ENCODE results near the gene ARRDC2. TPM values are rescaled to one million over a fixed set of nuclear protein-coding genes. Genes with fewer than 3 reads are reported as not detected.

ARRDC2 gene
- total RNA-seq, 1 experiment from 2014 or later: 14.8 TPM

DNA sequence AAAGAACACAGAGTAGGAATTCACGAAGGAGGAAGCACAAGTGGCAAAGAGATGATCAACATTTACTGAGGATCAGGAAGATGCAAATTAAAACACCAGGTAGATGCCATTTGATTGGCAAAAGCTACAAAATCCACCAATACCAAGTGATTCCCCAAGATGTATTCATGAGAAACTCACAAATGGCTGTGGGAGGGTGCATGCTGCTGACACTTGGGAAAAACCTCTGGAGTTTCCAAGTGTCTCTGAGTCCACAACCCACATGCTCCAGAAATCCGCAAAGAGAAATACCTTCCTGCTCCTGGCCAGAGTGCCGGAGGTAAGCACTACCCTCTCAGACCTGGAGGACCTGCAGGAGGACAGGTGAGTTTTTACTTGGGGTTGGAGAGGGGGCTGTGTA lies 35.7 kb downstream of the ARRDC2 start:
- no peak for DNase-seq (ENCODE audit: low read depth, low spot score)
- in situ Hi-C loops (cut with HindIII; ENCODE audit: low pct_unique_long_range_greater_than_20kb, low sequenced_read_pairs): no loop called here

GRCh38 chr19:18044825-18045304 lies 36.9 kb downstream of the ARRDC2 start:
- no peak for DNase-seq (ENCODE audit: low read depth, low spot score)
- in situ Hi-C loops (cut with HindIII; ENCODE audit: low pct_unique_long_range_greater_than_20kb, low sequenced_read_pairs): no loop called here

GRCh38 chr19:18045307-18046050 lies 37.5 kb downstream of the ARRDC2 start:
- DNase-seq (ENCODE audit: low read depth, low spot score): no peak
- in situ Hi-C loops (cut with HindIII; ENCODE audit: low pct_unique_long_range_greater_than_20kb, low sequenced_read_pairs): no loop called here

DNA sequence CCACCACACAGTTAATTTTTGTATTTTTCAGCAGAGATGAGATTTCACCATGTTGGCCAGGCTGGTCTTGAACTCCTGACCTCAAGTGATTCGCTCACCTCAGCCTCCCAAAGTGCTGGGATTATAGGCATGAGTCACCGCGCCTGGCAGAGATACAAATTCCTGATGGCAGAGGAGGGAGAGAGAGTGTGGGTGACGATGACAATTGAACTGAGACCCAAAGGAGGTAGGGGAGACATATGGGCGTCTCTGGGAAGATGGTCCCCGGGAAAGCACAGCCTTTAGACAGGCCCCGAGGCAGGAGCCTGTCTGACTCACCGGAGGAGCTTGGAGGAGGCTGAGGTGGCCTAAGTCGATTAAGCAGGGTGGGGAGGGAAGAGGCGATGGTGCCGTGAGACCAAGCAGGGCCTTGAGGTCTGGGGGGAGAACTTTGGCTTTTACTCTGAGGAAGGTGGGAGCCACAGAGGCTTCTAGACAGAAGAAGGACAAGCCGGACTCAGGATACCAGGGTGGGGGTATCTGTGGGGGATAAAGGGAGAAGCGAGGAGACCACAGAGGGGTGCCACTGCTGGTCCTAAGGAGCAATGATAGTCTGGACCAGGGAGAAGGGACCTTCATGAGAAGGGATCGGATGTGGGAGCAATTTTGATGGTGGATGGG lies 38.2 kb downstream of the ARRDC2 start:
- DNase-seq (ENCODE audit: low read depth, low spot score): no peak
- in situ Hi-C loops (cut with HindIII; ENCODE audit: low pct_unique_long_range_greater_than_20kb, low sequenced_read_pairs): no loop called here

DNA sequence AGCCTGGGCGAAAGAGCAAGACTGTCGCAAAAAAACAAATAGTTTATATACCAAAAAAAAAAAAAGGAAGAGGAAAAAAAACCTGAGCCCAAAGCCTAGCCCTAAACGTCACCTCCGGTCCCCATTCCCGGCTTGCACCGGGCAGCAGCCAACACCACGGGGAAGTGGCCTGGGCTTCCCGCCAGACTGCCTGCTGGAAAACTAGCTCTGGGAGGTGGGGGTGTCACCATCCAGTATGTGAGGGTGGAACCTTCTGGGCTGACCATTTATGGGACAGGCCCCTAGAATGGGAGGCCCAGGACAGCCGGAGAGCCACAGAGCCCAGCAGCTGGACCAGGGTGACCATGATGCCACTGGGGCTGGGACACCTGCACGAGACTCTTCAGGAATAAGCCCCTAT lies 41.4 kb downstream of the ARRDC2 start:
- DNase-seq (ENCODE audit: low read depth, low spot score): no peak
- in situ Hi-C loops (cut with HindIII; ENCODE audit: low pct_unique_long_range_greater_than_20kb, low sequenced_read_pairs): no loop called here

DNA sequence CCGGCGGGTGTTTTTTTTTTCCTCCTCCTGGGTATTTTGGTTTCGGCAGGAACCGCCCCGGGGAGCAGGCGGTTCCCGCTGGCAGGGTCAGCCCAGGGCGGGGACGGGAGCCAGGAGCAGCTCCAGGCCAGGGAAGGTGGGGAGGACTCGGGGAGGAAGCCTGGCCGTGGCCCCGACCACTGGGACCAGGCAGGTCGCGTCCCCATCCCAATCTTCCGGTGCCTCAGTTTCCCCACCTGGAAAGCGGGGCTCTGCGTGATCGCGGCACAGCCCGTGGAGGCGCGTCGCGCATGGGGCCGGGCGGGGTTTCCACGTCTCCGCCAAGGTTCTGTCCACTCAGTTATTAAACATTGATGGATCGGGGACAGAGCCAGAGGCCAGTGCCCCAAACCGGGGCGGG lies 43.9 kb downstream of the ARRDC2 start:
- DNase-seq (ENCODE audit: low read depth, low spot score): no peak

DNA sequence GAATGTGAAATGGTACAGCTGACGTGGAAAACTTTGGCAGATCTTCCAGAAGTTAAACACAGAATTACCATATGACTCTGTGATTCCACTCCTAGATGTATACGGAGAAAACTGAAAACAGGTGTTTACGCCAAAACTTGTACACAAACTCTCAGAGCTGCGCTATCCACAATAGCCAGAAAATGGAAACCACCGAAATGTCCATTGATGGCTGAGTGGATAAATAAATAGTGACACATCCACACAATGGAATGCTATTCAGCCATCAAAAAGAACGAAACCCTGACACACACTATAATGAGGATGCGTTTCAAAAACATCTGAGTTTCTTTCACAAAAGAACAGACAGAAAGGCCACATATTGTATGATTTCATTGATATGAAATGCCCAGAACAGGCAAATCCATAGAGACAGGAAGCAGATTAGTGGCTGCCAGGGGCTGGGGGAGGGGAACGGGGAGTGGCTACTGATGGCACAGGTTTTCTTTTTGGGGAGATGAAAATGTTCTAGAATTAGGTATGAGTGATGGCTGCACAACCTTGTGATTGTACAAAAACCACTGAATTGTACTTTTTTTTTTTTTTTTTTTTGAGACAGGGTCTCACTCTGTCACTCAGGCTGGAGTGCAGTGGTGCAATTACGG lies 45.7 kb downstream of the ARRDC2 start:
- in situ Hi-C loops (cut with HindIII; ENCODE audit: low pct_unique_long_range_greater_than_20kb, low sequenced_read_pairs): no loop called here
- no peak for DNase-seq (ENCODE audit: low read depth, low spot score)

More for the DNA sequence above, 43.9 kb downstream of the ARRDC2 start:
- in situ Hi-C loops (cut with HindIII; ENCODE audit: low pct_unique_long_range_greater_than_20kb, low sequenced_read_pairs): no loop called here

GRCh38 chr19:18055967-18056366 lies 48.0 kb downstream of the ARRDC2 start:
- in situ Hi-C loops (cut with HindIII; ENCODE audit: low pct_unique_long_range_greater_than_20kb, low sequenced_read_pairs): no loop called here

DNA sequence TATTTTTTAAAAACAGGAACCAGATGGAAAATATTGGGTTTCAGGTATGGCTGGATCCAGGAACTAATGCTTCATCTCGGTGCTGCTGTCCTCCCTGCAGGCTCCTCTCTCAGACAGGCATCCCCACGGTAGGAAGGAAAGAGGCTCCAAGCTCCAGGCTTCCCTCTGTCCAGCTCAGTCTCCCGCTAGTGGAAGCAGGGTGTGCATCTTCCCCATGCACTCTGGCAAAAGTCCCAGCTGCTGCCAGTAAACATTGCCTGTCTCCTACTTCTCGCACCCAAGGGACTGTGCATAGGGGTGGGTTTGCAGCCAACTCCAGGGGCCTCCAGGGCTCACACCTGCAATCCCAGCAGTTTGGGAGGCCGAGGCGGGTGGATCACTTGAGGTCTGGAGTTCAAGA lies 49.6 kb downstream of the ARRDC2 start:
- no peak for DNase-seq (ENCODE audit: low read depth, low spot score)
- in situ Hi-C loops (cut with HindIII; ENCODE audit: low pct_unique_long_range_greater_than_20kb, low sequenced_read_pairs): no loop called here

More at GRCh38 chr19:18055967-18056366, 48.0 kb downstream of the ARRDC2 start:
- no peak for DNase-seq (ENCODE audit: low read depth, low spot score)

DNA sequence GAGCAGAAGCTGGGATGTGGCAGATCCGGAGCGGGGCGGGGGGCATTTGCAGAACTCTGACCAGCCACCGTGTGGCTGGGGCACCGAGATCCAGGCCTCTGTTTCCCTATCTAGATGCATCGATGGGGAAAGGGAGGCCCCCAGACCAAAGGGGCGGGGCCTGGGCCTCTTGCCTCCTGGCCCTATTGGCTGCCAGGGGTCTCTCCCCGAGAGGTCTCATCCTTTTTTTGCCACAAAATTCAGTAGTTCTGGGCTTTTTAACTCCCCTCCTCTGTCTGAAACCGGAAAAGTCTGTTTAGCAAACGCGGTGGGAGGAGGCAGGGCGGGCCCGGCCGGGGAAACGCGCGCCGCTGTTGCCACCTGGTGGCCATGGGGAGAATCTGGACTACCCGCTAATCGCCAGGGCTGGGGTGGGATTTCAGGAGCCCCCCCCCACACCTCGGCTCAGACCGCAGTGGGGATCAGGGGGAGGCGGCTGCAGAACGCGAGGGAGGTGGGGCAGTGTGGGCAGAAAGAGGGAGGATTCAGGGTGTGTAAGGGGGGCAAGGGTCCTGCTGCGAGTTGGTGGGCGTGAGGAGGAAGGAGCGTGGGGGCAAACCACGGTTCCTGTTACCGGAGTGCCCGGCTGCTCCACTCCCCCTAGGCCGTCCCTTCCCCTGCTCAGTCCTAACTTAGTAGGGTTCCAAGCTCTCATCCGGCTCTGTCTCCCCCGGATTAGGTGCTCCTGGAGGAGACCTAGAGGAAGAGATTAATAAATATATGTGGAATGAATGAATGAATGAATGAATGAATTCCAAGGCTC lies 50.4 kb downstream of the ARRDC2 start:
- peak; percentile 71 for DNase-seq (ENCODE audit: low read depth, low spot score)
- in situ Hi-C loops (cut with HindIII; ENCODE audit: low pct_unique_long_range_greater_than_20kb, low sequenced_read_pairs): no loop called here

- in situ Hi-C loops (cut with HindIII; ENCODE audit: low pct_unique_long_range_greater_than_20kb, low sequenced_read_pairs): no loop called here
Measured at GRCh38 chr19:18059297-18059696, 51.3 kb downstream of the ARRDC2 start.

DNA sequence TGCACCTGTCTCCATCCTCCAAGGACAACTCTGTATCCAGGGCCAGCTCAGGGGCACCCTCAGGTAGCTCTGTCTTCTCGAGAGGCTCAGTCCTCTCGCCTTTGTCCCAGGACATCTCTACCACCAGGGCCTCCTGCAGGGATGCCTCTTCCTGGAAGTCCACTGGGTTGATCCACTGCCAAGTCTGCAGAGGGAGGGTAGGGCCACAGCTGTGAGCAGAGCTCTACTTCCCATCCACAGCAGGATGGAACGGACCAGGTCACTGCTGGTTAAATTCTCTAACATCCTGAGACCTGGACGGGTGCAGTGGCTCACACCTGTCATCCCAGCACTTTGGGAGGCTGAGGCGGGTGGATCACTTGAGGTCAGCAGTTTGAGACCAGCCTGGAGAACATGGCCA lies 51.9 kb downstream of the ARRDC2 start:
- DNase-seq (ENCODE audit: low read depth, low spot score): no peak
- in situ Hi-C loops (cut with HindIII; ENCODE audit: low pct_unique_long_range_greater_than_20kb, low sequenced_read_pairs): no loop called here

More at GRCh38 chr19:18059297-18059696, 51.3 kb downstream of the ARRDC2 start:
- DNase-seq (ENCODE audit: low read depth, low spot score): no peak

DNA sequence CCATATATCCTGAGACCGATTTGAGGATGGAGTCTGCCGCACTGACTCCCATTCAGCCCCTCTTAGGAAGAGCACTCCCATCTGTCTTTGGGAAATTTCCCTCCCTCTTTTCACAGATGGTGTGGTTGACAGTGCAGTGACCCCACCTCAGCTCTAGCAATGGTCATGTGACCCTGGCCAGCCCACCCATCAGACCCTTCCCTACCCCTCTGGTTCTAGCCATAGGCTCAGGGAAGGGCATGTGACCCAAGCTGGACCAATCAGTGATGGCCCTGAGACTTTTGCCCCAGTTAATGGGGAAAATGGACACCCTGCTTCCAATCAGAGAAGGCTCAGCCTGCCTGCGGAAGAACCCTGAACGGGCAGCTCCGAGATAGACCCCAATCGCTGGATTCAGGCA lies 52.5 kb downstream of the ARRDC2 start:
- in situ Hi-C loops (cut with HindIII; ENCODE audit: low pct_unique_long_range_greater_than_20kb, low sequenced_read_pairs): no loop called here
- DNase-seq (ENCODE audit: low read depth, low spot score): no peak

GRCh38 chr19:18062028-18062427 lies 54.1 kb downstream of the ARRDC2 start:
- in situ Hi-C loops (cut with HindIII; ENCODE audit: low pct_unique_long_range_greater_than_20kb, low sequenced_read_pairs): no loop called here
- no peak for DNase-seq (ENCODE audit: low read depth, low spot score)

DNA sequence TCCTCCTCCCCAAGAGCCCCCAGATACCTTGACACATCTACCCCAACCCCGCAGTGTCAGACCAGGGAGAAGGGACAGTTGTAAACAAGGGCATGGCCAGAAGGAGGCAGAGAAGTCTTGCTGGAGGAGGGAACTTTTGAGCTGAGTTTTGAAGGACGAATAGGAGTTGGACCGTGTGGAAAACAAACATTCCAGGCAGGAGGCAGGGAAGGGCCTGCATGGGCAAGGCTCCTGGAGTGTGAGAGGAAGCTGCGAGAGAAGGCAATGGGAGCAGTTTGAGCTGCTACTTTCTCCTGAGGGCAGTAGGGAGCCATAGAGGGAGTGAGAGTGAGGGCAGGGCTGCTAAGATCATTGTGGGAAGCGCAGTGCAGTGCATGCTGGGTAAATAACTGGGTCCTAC lies 55.5 kb downstream of the ARRDC2 start:
- in situ Hi-C loops (cut with HindIII; ENCODE audit: low pct_unique_long_range_greater_than_20kb, low sequenced_read_pairs): no loop called here
- peak; percentile 69 for DNase-seq (ENCODE audit: low read depth, low spot score)
